Measurements from ENCODE around the gene PDCL3. TPM values are rescaled to one million over a fixed set of nuclear protein-coding genes. Genes with fewer than 3 reads are reported as not detected.

The PDCL3 gene
- total RNA-seq, 2 experiments from 2014 or later: 39.3 to 41.9 TPM

- H3K27ac Mint-ChIP-seq: peak overlapping the region; percentile 97
- CTCF ChIA-PET: interaction anchor here (0.7 to 0.9 kb wide), 2 partner anchors 69 to 299 kb away, joined by 3 to 4 read pairs; no protein-coding TSS in a partner anchor
- H3K36me3 Mint-ChIP-seq (ENCODE audit: low read depth): peaks cover under 1% of the 10 kb centered on the region
- ATAC-seq (no peak), DNase-seq (no peak)
- POLR2A ChIA-PET: no interaction called here
- no peaks in the 10 kb centered on the region for H3K27me3 Mint-ChIP-seq
- intact Hi-C loops (cut with DNase I, micrococcal nuclease): loop anchor here (5.0 kb wide), 4 partner anchors 144 to 1954 kb away; partner anchors contain the start of genes C2orf15 (in 1 of the 2), CHST10 (in 1 of the 2), COA5 (in 1 of the 2) and RNF149 (in 1 of the 2)
- H3K4me1 Mint-ChIP-seq: peaks cover 29% of the 10 kb centered on the region
- H3K9me3 Mint-ChIP-seq (ENCODE audit: low read depth): no peaks in the 10 kb centered on the region
- peak overlapping the region; percentile 54 for H3K4me3 Mint-ChIP-seq
These were observed 1.6 kb upstream of the PDCL3 start for GRCh38 chr2:100561191-100561590.

- DNase-seq (no peak), ATAC-seq (no peak)
- peak overlapping the region; percentile 78 for H3K27ac Mint-ChIP-seq
- intact Hi-C loops (cut with DNase I, micrococcal nuclease): loop anchor here (1.0 to 5.0 kb wide), 9 partner anchors 17 to 1956 kb away; partner anchors contain the start of genes C2orf15 (in 1 of the 2), CHST10 (in 1 of the 2), CNOT11 (in 1 of the 2) and COA5 (in 1 of the 2)
- POLR2A ChIA-PET: interaction anchor here (0.9 to 1.7 kb wide), 3 partner anchors 14 to 438 kb away, joined by 3 to 8 read pairs (median 7); partner anchors contain the start of gene RPL31
- peak overlapping the region; percentile 85 for H3K4me3 Mint-ChIP-seq
- CTCF ChIA-PET: interaction anchor here (0.8 to 1.2 kb wide), 2 partner anchors 17 to 641 kb away, joined by 3 to 4 read pairs; no protein-coding TSS in a partner anchor
- H3K4me1 Mint-ChIP-seq: peaks cover 30% of the 10 kb centered on the region
- H3K27me3 Mint-ChIP-seq: no peaks in the 10 kb centered on the region
- peaks cover 21% of the 10 kb centered on the region for H3K36me3 Mint-ChIP-seq (ENCODE audit: low read depth)
- no peaks in the 10 kb centered on the region for H3K9me3 Mint-ChIP-seq (ENCODE audit: low read depth)
These were observed 834 bp downstream of the PDCL3 start for GRCh38 chr2:100563407-100564247.

GRCh38 chr2:100568989-100569388, 6.2 kb downstream of the PDCL3 start:
- intact Hi-C loops (cut with DNase I, micrococcal nuclease): no loop called here
- Mint-ChIP-seq H3K4me3 (no peak overlapping the region), H3K27me3 (no peaks in the 10 kb centered on the region), H3K9me3 (ENCODE audit: low read depth) (no peaks in the 10 kb centered on the region), H3K4me1 (peaks cover 16% of the 10 kb centered on the region), H3K27ac (peak overlapping the region; percentile 60), H3K36me3 (ENCODE audit: low read depth) (peaks cover 44% of the 10 kb centered on the region)
- ChIA-PET CTCF (no interaction called here), POLR2A (no interaction called here)
- no peak for DNase-seq
- no peak for ATAC-seq

GRCh38 chr2:100571668-100572067, 8.9 kb downstream of the PDCL3 start:
- CTCF ChIA-PET: interaction anchor here (1.6 kb wide), 1 partner anchor 9 kb away, joined by 6 read pairs; no protein-coding TSS in a partner anchor
- DNase-seq (no peak), ATAC-seq (no peak)
- no peak overlapping the region for H3K27ac Mint-ChIP-seq
- H3K9me3 Mint-ChIP-seq (ENCODE audit: low read depth): no peaks in the 10 kb centered on the region
- H3K36me3 Mint-ChIP-seq (ENCODE audit: low read depth): peaks cover 49% of the 10 kb centered on the region
- intact Hi-C loops (cut with DNase I, micrococcal nuclease): no loop called here
- H3K27me3 Mint-ChIP-seq: no peaks in the 10 kb centered on the region
- no peak overlapping the region for H3K4me3 Mint-ChIP-seq
- POLR2A ChIA-PET: no interaction called here
- H3K4me1 Mint-ChIP-seq: peaks cover 6% of the 10 kb centered on the region

- Mint-ChIP-seq H3K4me1 (peaks cover 25% of the 10 kb centered on the region), H3K4me3 (no peak overlapping the region), H3K27ac (no peak overlapping the region), H3K36me3 (ENCODE audit: low read depth) (peaks cover 16% of the 10 kb centered on the region), H3K27me3 (no peaks in the 10 kb centered on the region), H3K9me3 (ENCODE audit: low read depth) (no peaks in the 10 kb centered on the region)
- ChIA-PET CTCF (interaction anchor here (0.6 to 1.1 kb wide), 2 partner anchors 13 to 1837 kb away, joined by 3 to 4 read pairs; no protein-coding TSS in a partner anchor), POLR2A (interaction anchor here (1.0 kb wide), 1 partner anchor 14 kb away, joined by 3 read pairs; no protein-coding TSS in a partner anchor)
- intact Hi-C loops (cut with DNase I, micrococcal nuclease): no loop called here
- DNase-seq (no peak), ATAC-seq (no peak)
These were observed 15.0 kb downstream of the PDCL3 start for GRCh38 chr2:100577777-100578176.

GRCh38 chr2:100580367-100581276, 17.8 kb downstream of the PDCL3 start:
- ChIA-PET POLR2A (interaction anchor here (0.5 to 1.3 kb wide), 4 partner anchors 10 to 161 kb away, joined by 3 to 7 read pairs (median 3); partner anchors contain the start of gene PDCL3), CTCF (interaction anchor here (0.7 to 1.5 kb wide), 6 partner anchors 9 to 421 kb away, joined by 3 to 6 read pairs (median 3); partner anchors contain the start of genes PDCL3 and RPL31)
- Mint-ChIP-seq H3K36me3 (ENCODE audit: low read depth) (peaks cover 2% of the 10 kb centered on the region), H3K27ac (peak overlapping the region; percentile 95), H3K27me3 (no peaks in the 10 kb centered on the region), H3K4me1 (peaks cover 38% of the 10 kb centered on the region), H3K9me3 (ENCODE audit: low read depth) (no peaks in the 10 kb centered on the region), H3K4me3 (peak overlapping the region; percentile 56)
- intact Hi-C loops (cut with DNase I, micrococcal nuclease): loop anchor here (1.0 to 10.0 kb wide), 4 partner anchors 17 to 516 kb away; partner anchors contain the start of genes CHST10 (in 1 of the 2) and PDCL3 (in 1 of the 2)
- DNase-seq: peak; percentile 64
- peak; percentile 88 for ATAC-seq

GRCh38 chr2:100581277-100581612, 18.5 kb downstream of the PDCL3 start:
- POLR2A ChIA-PET: interaction anchor here (1.3 kb wide), 1 partner anchor 18 kb away, joined by 7 read pairs; the partner anchor contains the start of gene PDCL3
- Mint-ChIP-seq H3K36me3 (ENCODE audit: low read depth) (peaks cover 2% of the 10 kb centered on the region), H3K4me3 (peak overlapping the region; percentile 56), H3K9me3 (ENCODE audit: low read depth) (no peaks in the 10 kb centered on the region), H3K27me3 (no peaks in the 10 kb centered on the region), H3K27ac (peak overlapping the region; percentile 95), H3K4me1 (peaks cover 38% of the 10 kb centered on the region)
- DNase-seq (no peak), ATAC-seq (no peak)
- intact Hi-C loops (cut with DNase I, micrococcal nuclease): loop anchor here (1.0 to 10.0 kb wide), 3 partner anchors 19 to 516 kb away; partner anchors contain the start of genes CHST10 (in 1 of the 2) and PDCL3 (in 1 of the 2)
- CTCF ChIA-PET: interaction anchor here (1.2 to 1.5 kb wide), 4 partner anchors 10 to 421 kb away, joined by 3 to 6 read pairs (median 4); partner anchors contain the start of genes PDCL3 and RPL31

GRCh38 chr2:100584816-100585215, 22.0 kb downstream of the PDCL3 start:
- CTCF ChIA-PET: interaction anchor here (0.7 kb wide), 1 partner anchor 13 kb away, joined by 4 read pairs; no protein-coding TSS in a partner anchor

GRCh38 chr2:100588071-100588786, 25.4 kb downstream of the PDCL3 start:
- Mint-ChIP-seq H3K27me3 (no peaks in the 10 kb centered on the region), H3K4me3 (no peak overlapping the region), H3K27ac (peak overlapping the region; percentile 49), H3K9me3 (ENCODE audit: low read depth) (no peaks in the 10 kb centered on the region), H3K4me1 (peaks cover 29% of the 10 kb centered on the region), H3K36me3 (ENCODE audit: low read depth) (no peaks in the 10 kb centered on the region)
- ChIA-PET POLR2A (interaction anchor here (0.6 to 1.2 kb wide), 4 partner anchors 26 to 1253 kb away, joined by 3 to 5 read pairs (median 3); partner anchors contain the start of gene RPL31), CTCF (interaction anchor here (1.6 kb wide), 1 partner anchor 26 kb away, joined by 4 read pairs; the partner anchor contains the start of gene PDCL3)
- intact Hi-C loops (cut with DNase I, micrococcal nuclease): loop anchor here (1.0 to 10.0 kb wide), 2 partner anchors 26 to 523 kb away; partner anchors contain the start of gene PDCL3 (in 2 of the 2)
- no peak for DNase-seq
- peak; percentile 91 for ATAC-seq

More at GRCh38 chr2:100584816-100585215, 22.0 kb downstream of the PDCL3 start:
- ATAC-seq (no peak), DNase-seq (no peak)
- intact Hi-C loops (cut with DNase I, micrococcal nuclease): loop anchor here in 1 of 2 experiments (5.0 to 10.0 kb wide), 2 partner anchors 168 to 520 kb away; partner anchors contain the start of gene CHST10
- Mint-ChIP-seq H3K27me3 (no peaks in the 10 kb centered on the region), H3K36me3 (ENCODE audit: low read depth) (no peaks in the 10 kb centered on the region), H3K4me3 (no peak overlapping the region), H3K27ac (no peak overlapping the region), H3K4me1 (peaks cover 50% of the 10 kb centered on the region), H3K9me3 (ENCODE audit: low read depth) (no peaks in the 10 kb centered on the region)
- POLR2A ChIA-PET: no interaction called here

GRCh38 chr2:100589527-100589926, 26.7 kb downstream of the PDCL3 start:
- intact Hi-C loops (cut with DNase I, micrococcal nuclease): loop anchor here in 1 of 2 experiments (10.0 kb wide), 1 partner anchor 525 kb away; no protein-coding TSS in a partner anchor
- Mint-ChIP-seq H3K27ac (peak overlapping the region; percentile 26), H3K27me3 (no peaks in the 10 kb centered on the region), H3K36me3 (ENCODE audit: low read depth) (no peaks in the 10 kb centered on the region), H3K4me1 (peaks cover 31% of the 10 kb centered on the region), H3K4me3 (no peak overlapping the region), H3K9me3 (ENCODE audit: low read depth) (no peaks in the 10 kb centered on the region)
- ChIA-PET POLR2A (no interaction called here), CTCF (interaction anchor here (0.6 kb wide), 1 partner anchor 472 kb away, joined by 5 read pairs; no protein-coding TSS in a partner anchor)
- no peak for DNase-seq
- ATAC-seq: no peak

Data from activated CD4-positive, alpha-beta T cell treated with anti-CD3 and anti-CD28 coated beads for 36 hours (primary cell).